AG04449 (cell line): Measurements from ENCODE around the gene VCP.

Experiments
- CTCF ChIA-PET: fragments of 350-600 bp; formaldehyde crosslinking; extraction: SDS; loops from one replicate; lab custom pipeline; 2021; ENCODE audit warnings: antibody characterized with exemption; lab: Yijun Ruan, JAX
- POLR2A ChIA-PET: fragments of 400-600, 350-600 bp; formaldehyde crosslinking; extraction: SDS; loops from one replicate; lab custom pipeline; 2020; ENCODE audit warnings: antibody characterized with exemption, inconsistent platforms; lab: Yijun Ruan, JAX
- DNase-seq: peaks from one replicate; pipeline ENCODE4 v3.0.0-alpha.2; 2010; ENCODE audit warnings: low read depth, low spot score
- H3K4me3 ChIP-seq: 2 replicates; pipeline ENCODE4 v1.5.1; 2011; ENCODE audit warnings: low read depth, mild to moderate bottlenecking, control low read depth, low read length
- CTCF ChIP-seq: IDR thresholded peaks from one replicate; pipeline ENCODE4 v1.5.1; 2011; ENCODE audit warnings: mild to moderate bottlenecking, moderate library complexity, low read length, control low read depth, inconsistent platforms; ENCODE audit not compliant: insufficient read depth; ENCODE audit errors: missing control alignments

VCP gene

GRCh38 chr9:35042081-35042604, 30.3 kb downstream of the VCP start:
- ChIA-PET CTCF (interaction anchor here (0.8 to 3.7 kb wide), 5 partner anchors 9 to 143 kb away, joined by 3 to 27 read pairs (median 4); partner anchors contain the start of gene VCP), POLR2A (no interaction called here)
- DNase-seq, result no peak
- no peak overlapping the region for H3K4me3 ChIP-seq
- no peak for TF ChIP-seq CTCF

GRCh38 chr9:35035851-35036701, 36.3 kb downstream of the VCP start:
- ChIA-PET CTCF (interaction anchor here (1.2 to 2.4 kb wide), 5 partner anchors 9 to 136 kb away, joined by 3 to 12 read pairs (median 4); no protein-coding TSS in a partner anchor), POLR2A (interaction anchor here (1.6 kb wide), 1 partner anchor 36 kb away, joined by 6 read pairs; the partner anchor contains the start of gene VCP)
- no peak for DNase-seq
- TF ChIP-seq CTCF, result no peak
- H3K4me3 ChIP-seq, result peak overlapping the region; percentile 42

- no peak overlapping the region for H3K4me3 ChIP-seq
- ChIA-PET CTCF (interaction anchor here (1.2 to 1.3 kb wide), 2 partner anchors 18 to 39 kb away, joined by 3 to 4 read pairs; no protein-coding TSS in a partner anchor), POLR2A (no interaction called here)
- DNase-seq, result no peak
- no peak for TF ChIP-seq CTCF
These were observed 39.3 kb downstream of the VCP start for GRCh38 chr9:35033101-35033500.

- DNase-seq, result no peak
- H3K4me3 ChIP-seq, result no peak overlapping the region
- CTCF ChIA-PET, result interaction anchor here (1.3 to 1.9 kb wide), 2 partner anchors 12 to 45 kb away, joined by 5 to 6 read pairs; no protein-coding TSS in a partner anchor
- POLR2A ChIA-PET, result no interaction called here
- no peak for TF ChIP-seq CTCF
These were observed 42.6 kb downstream of the VCP start for GRCh38 chr9:35029852-35030251.

GRCh38 chr9:35029241-35029640, 43.2 kb downstream of the VCP start:
- no peak overlapping the region for H3K4me3 ChIP-seq
- POLR2A ChIA-PET, result no interaction called here

More at GRCh38 chr9:35029241-35029640, 43.2 kb downstream of the VCP start:
- CTCF ChIA-PET, result interaction anchor here (0.7 to 1.9 kb wide), 4 partner anchors 9 to 44 kb away, joined by 3 to 6 read pairs (median 4); a partner anchor contains a TSS
- no peak for TF ChIP-seq CTCF
- DNase-seq, result no peak
